Smooth muscle cell (in vitro differentiated cells): ENCODE results near the gene TLR5. TPM values are rescaled to one million over a fixed set of nuclear protein-coding genes. Genes with fewer than 3 reads are reported as not detected.

Experiments
- DNase-seq: peaks from one replicate; lab custom pipeline; 2025; ENCODE audit not compliant: unreplicated experiment; lab: John Stamatoyannopoulos, UW
- H2AFZ ChIP-seq: fragments of 200-600 bp; sonication (generic); 2 replicates; pipeline ENCODE4 v1.6.0; 2016; ENCODE audit warnings: antibody characterized with exemption, low read depth, mild to moderate bottlenecking
- H3F3A ChIP-seq: fragments of 200-600 bp; sonication (generic); 2 replicates; pipeline ENCODE4 v1.6.0; 2017; ENCODE audit warnings: antibody characterized with exemption, low read depth
- H3K27ac ChIP-seq: fragments of 200-600 bp; sonication (generic); 2 replicates; pipeline ENCODE4 v1.5.1; 2016; ENCODE audit warnings: low read depth, mild to moderate bottlenecking
- H3K27me3 ChIP-seq: fragments of 200-600 bp; sonication (generic); 2 replicates; pipeline ENCODE4 v1.6.1; 2016; ENCODE audit warnings: low read depth, mild to moderate bottlenecking
- H3K36me3 ChIP-seq: fragments of 200-600 bp; sonication (generic); 2 replicates; pipeline ENCODE4 v1.5.1; 2016; ENCODE audit warnings: low read depth
- H3K4me1 ChIP-seq: fragments of 200-600 bp; sonication (generic); 2 replicates; pipeline ENCODE4 v1.5.1; 2016; ENCODE audit warnings: low read depth
- H3K4me2 ChIP-seq: fragments of 200-600 bp; sonication (generic); 2 replicates; pipeline ENCODE4 v1.6.0; 2016; ENCODE audit warnings: mild to moderate bottlenecking
- H3K4me3 ChIP-seq: fragments of 200-600 bp; sonication (generic); 2 replicates; pipeline ENCODE4 v1.5.1; 2016; ENCODE audit warnings: mild to moderate bottlenecking
- H3K79me2 ChIP-seq: fragments of 200-600 bp; sonication (generic); 2 replicates; pipeline ENCODE4 v1.6.0; 2016; ENCODE audit warnings: low read depth, mild to moderate bottlenecking
- H3K9ac ChIP-seq: fragments of 200-600 bp; sonication (generic); 2 replicates; pipeline ENCODE4 v1.6.0; 2016; ENCODE audit warnings: low read depth
- H3K9me3 ChIP-seq: fragments of 200-600 bp; sonication (generic); replicated peaks from 2 replicates; pipeline ENCODE4 v1.5.1; 2016; ENCODE audit warnings: low read depth
- H4K20me1 ChIP-seq: fragments of 200-600 bp; sonication (generic); 2 replicates; pipeline ENCODE4 v1.6.0; 2016; ENCODE audit warnings: low read depth
- CTCF ChIP-seq: fragments of 200-600 bp; sonication (generic); IDR thresholded peaks from 2 replicates; pipeline ENCODE4 v1.5.1; 2017; ENCODE audit warnings: borderline replicate concordance, mild to moderate bottlenecking, antibody characterized with exemption; ENCODE audit not compliant: insufficient read depth, poor library complexity, severe bottlenecking
- WGBS: methylation state at CpG from one replicate; pipeline ENCODE4 v1.1.7; 2016; ENCODE audit warnings: low lambda C conversion rate; 5-methylcytosine and 5-hydroxymethylcytosine counted together
- polyA plus RNA-seq: library from polyadenylated mRNA; unstranded; fragments of >200 nt; fragmentation: Nextera tagmentation; extraction: Ambion mirVana; gene quantifications from 2 replicates; pipeline ENCODE4 v1.2.1, GENCODE V29; 2016
- total RNA-seq: library from RNA; depleted of rRNA; stranded (reverse); fragments of >200 nt; gene quantifications from 2 replicates; pipeline ENCODE4 v1.2.3, GENCODE V29; 2014

TLR5 gene
- total and polyA plus RNA-seq, 2 experiments from 2014 or later: 1.0 to 2.7 TPM

- no peak overlapping the region for H3K4me3 ChIP-seq
- no peak overlapping the region for H3K4me2 ChIP-seq
- H3K36me3 ChIP-seq: no peaks in the 10 kb centered on the region
- no peaks in the 10 kb centered on the region for H3K27me3 ChIP-seq
- TF ChIP-seq CTCF: no peak
- H3K9ac ChIP-seq: no peak overlapping the region
- 91% methylated on average over 4 of the region's 4 CpGs for WGBS
- DNase-seq: no peak
- no peaks in the 10 kb centered on the region for H4K20me1 ChIP-seq
- no peak overlapping the region for H3K27ac ChIP-seq
- no peak overlapping the region for H2AFZ ChIP-seq
- H3K4me1 ChIP-seq: no peaks in the 10 kb centered on the region
- H3K9me3 ChIP-seq: no peaks in the 10 kb centered on the region
- H3F3A ChIP-seq: no peaks in the 10 kb centered on the region
- H3K79me2 ChIP-seq: no peaks in the 10 kb centered on the region
These were observed 9.4 kb upstream of the TLR5 start for GRCh38 chr1:223152399-223152798.

GRCh38 chr1:223150443-223150842, 7.4 kb upstream of the TLR5 start:
- H3K36me3 ChIP-seq: no peaks in the 10 kb centered on the region
- H3K9ac ChIP-seq: no peak overlapping the region
- 88% methylated on average over 5 of the region's 5 CpGs for WGBS
- no peaks in the 10 kb centered on the region for H4K20me1 ChIP-seq
- H2AFZ ChIP-seq: no peak overlapping the region
- no peaks in the 10 kb centered on the region for H3K79me2 ChIP-seq
- no peaks in the 10 kb centered on the region for H3K9me3 ChIP-seq
- no peak overlapping the region for H3K4me2 ChIP-seq
- no peaks in the 10 kb centered on the region for H3K4me1 ChIP-seq
- no peaks in the 10 kb centered on the region for H3K27me3 ChIP-seq
- H3F3A ChIP-seq: no peaks in the 10 kb centered on the region
- no peak overlapping the region for H3K27ac ChIP-seq
- no peak for TF ChIP-seq CTCF
- H3K4me3 ChIP-seq: no peak overlapping the region
- DNase-seq: no peak

- no peak overlapping the region for H3K27ac ChIP-seq
- H3K79me2 ChIP-seq: no peaks in the 10 kb centered on the region
- DNase-seq: no peak
- no peak for TF ChIP-seq CTCF
- no peaks in the 10 kb centered on the region for H3K4me1 ChIP-seq
- H3K9ac ChIP-seq: no peak overlapping the region
- H3K4me2 ChIP-seq: no peak overlapping the region
- WGBS: 82% methylated on average over 3 of the region's 3 CpGs
- no peaks in the 10 kb centered on the region for H3F3A ChIP-seq
- no peak overlapping the region for H3K4me3 ChIP-seq
- H3K9me3 ChIP-seq: no peaks in the 10 kb centered on the region
- H4K20me1 ChIP-seq: no peaks in the 10 kb centered on the region
- no peaks in the 10 kb centered on the region for H3K36me3 ChIP-seq
- no peaks in the 10 kb centered on the region for H3K27me3 ChIP-seq
- H2AFZ ChIP-seq: no peak overlapping the region
These were observed 4.8 kb upstream of the TLR5 start for GRCh38 chr1:223147873-223148272.

GRCh38 chr1:223147409-223147808, 4.4 kb upstream of the TLR5 start:
- Histone ChIP-seq H3K27me3 (no peaks in the 10 kb centered on the region), H3K4me2 (no peak overlapping the region), H3K36me3 (no peaks in the 10 kb centered on the region), H2AFZ (no peak overlapping the region), H3F3A (no peaks in the 10 kb centered on the region), H4K20me1 (no peaks in the 10 kb centered on the region), H3K9me3 (no peaks in the 10 kb centered on the region), H3K9ac (no peak overlapping the region), H3K27ac (no peak overlapping the region), H3K4me3 (no peak overlapping the region), H3K79me2 (no peaks in the 10 kb centered on the region), H3K4me1 (peaks cover 2% of the 10 kb centered on the region)
- TF ChIP-seq CTCF: no peak
- DNase-seq: no peak
- WGBS: 96% methylated on average over 2 of the region's 2 CpGs
